Colonic mucosa (tissue), 4 donors: ENCODE measurements around the gene PSMD11. TPM values are rescaled to one million over a fixed set of nuclear protein-coding genes. Genes with fewer than 3 reads are reported as not detected.

ENCODE experiments used
- DNase-seq: peaks from one replicate; pipeline ENCODE4 v3.0.0-alpha.2; 2020
- H3K27ac ChIP-seq: fragments of 200-600 bp; one replicate; pipeline ENCODE4 v1.8.0; 2021
- H3K27me3 ChIP-seq: fragments of 200-600 bp; one replicate; pipeline ENCODE4 v1.8.0; 2021
- H3K36me3 ChIP-seq: fragments of 200-600 bp; one replicate; pipeline ENCODE4 v1.8.0; 2021
- H3K4me1 ChIP-seq: fragments of 200-600 bp; one replicate; pipeline ENCODE4 v1.8.0; 2021; ENCODE audit warnings: mild to moderate bottlenecking
- H3K4me3 ChIP-seq: fragments of 200-600 bp; one replicate; pipeline ENCODE4 v1.8.0; 2021
- H3K9ac ChIP-seq, 2 donors: one replicate each; pipeline ENCODE4 v1.7.0; 2013; ENCODE audit warnings: control low read depth in 2 of 2, low read depth in 2 of 2, low read length in 2 of 2
- H3K9me3 ChIP-seq: fragments of 200-600 bp; one replicate; pipeline ENCODE4 v1.8.0; 2021
- intact Hi-C: fragments of 100-400 bp; cut with DNase I; formaldehyde crosslinking; loops from one replicate; pipeline ENCODE4 v1.14.1; 2022
- total RNA-seq, 2 donors: library from RNA; stranded (reverse); fragmentation: NEBNext Ultra II Directional in 1 of 2; extraction: Animal tissue kit (Norgen Biotek cat#: 25700) in 1 of 2; gene quantifications; one replicate each; pipeline ENCODE4 v1.2.1, GENCODE V29; 2021
- TF ChIP-seq, protein P1 (sequence below): fragments of 200-600 bp; IDR thresholded peaks from one replicate; pipeline ENCODE4 v1.8.0; 2022; ENCODE audit warnings: antibody characterized with exemption, mild to moderate bottlenecking
- donor health status: healthy.
- donor health status: DM: no; HTN: no; CAD: no.
- donor health status: DM: no; HTN: no; CAD: no.

The PSMD11 gene
- total RNA-seq, 2 donors from 2014 or later: 81.2 to 117 TPM

- no peak for DNase-seq
- Histone ChIP-seq H3K27me3 (no peaks in the 10 kb centered on the region), H3K9ac (no peak overlapping the region), H3K36me3 (no peaks in the 10 kb centered on the region), H3K9me3 (no peaks in the 10 kb centered on the region), H3K4me3 (no peak overlapping the region), H3K4me1 (no peaks in the 10 kb centered on the region), H3K27ac (no peak overlapping the region)
- TF ChIP-seq, protein P1, sequence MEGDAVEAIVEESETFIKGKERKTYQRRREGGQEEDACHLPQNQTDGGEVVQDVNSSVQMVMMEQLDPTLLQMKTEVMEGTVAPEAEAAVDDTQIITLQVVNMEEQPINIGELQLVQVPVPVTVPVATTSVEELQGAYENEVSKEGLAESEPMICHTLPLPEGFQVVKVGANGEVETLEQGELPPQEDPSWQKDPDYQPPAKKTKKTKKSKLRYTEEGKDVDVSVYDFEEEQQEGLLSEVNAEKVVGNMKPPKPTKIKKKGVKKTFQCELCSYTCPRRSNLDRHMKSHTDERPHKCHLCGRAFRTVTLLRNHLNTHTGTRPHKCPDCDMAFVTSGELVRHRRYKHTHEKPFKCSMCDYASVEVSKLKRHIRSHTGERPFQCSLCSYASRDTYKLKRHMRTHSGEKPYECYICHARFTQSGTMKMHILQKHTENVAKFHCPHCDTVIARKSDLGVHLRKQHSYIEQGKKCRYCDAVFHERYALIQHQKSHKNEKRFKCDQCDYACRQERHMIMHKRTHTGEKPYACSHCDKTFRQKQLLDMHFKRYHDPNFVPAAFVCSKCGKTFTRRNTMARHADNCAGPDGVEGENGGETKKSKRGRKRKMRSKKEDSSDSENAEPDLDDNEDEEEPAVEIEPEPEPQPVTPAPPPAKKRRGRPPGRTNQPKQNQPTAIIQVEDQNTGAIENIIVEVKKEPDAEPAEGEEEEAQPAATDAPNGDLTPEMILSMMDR: no peak
- intact Hi-C loops: no loop called here
These were observed 45.8 kb downstream of the PSMD11 start for GRCh38 chr17:32490101-32490482.

- no peak for DNase-seq
- H3K27ac ChIP-seq: no peak overlapping the region
These were observed 47.3 kb downstream of the PSMD11 start for GRCh38 chr17:32491371-32492263.

GRCh38 chr17:32492264-32492589 lies 47.9 kb downstream of the PSMD11 start:
- Histone ChIP-seq H3K27ac (no peak overlapping the region), H3K9ac (no peak overlapping the region), H3K4me3 (no peak overlapping the region), H3K4me1 (no peaks in the 10 kb centered on the region), H3K9me3 (no peaks in the 10 kb centered on the region), H3K27me3 (no peaks in the 10 kb centered on the region), H3K36me3 (no peaks in the 10 kb centered on the region)
- TF ChIP-seq, protein P1: no peak
- no peak for DNase-seq
- intact Hi-C loops: no loop called here

More at GRCh38 chr17:32491371-32492263, 47.3 kb downstream of the PSMD11 start:
- TF ChIP-seq, protein P1: no peak
- Histone ChIP-seq H3K27me3 (no peaks in the 10 kb centered on the region), H3K9ac (no peak overlapping the region), H3K4me3 (no peak overlapping the region), H3K4me1 (no peaks in the 10 kb centered on the region), H3K9me3 (no peaks in the 10 kb centered on the region), H3K36me3 (no peaks in the 10 kb centered on the region)
- intact Hi-C loops: no loop called here

DNA sequence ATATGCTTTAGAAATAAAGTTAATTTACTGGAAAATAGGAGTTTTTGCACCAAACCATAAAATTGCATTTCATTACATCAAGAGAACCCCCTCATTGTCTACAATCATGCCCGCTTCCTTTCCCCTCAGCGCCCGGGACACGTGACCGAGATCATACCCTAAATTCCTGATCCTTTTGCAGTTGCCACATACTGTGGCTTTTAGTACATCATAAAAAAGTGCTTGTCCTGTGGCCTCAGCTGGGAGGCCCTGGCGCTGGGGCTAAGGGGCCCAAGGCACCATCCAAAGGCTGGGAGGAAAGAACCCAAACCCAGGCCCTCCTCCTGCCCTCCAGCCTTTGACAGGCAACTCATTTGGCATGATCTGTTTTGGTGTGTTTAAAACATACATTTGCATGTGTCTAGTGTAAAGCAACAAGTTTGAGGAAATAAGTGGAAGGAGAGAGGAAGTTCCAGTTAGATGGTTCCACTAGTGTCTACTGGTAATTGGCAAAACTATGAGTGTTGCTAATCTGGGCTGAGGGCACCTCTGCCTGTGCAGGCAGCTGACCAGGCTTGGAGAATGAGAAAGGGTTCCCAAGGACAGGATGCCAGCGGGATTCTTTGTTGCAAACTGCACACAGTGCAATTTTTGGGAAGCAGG lies 48.5 kb downstream of the PSMD11 start:
- Histone ChIP-seq H3K36me3 (no peaks in the 10 kb centered on the region), H3K27ac (no peak overlapping the region)
- DNase-seq: no peak

DNA sequence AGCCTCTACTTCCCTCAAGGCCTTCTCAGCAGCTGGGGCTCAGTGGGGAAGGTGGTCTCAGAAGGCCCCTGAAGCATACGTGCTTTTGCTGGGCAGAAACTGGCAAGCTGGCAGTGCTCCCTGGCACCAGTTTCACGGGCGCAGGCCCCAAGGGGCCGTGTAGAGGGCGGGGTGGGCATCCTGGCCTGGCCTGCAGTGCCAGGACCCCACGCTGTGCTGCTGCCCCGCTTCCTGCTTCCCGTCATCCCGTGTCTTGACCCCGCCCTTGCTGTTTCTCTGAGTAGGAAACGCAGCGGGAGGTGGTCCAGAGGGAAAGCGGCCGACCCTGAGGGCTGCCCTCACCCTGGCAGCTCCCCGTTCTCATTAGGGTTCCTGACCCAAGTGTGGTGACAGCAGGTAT lies 49.3 kb downstream of the PSMD11 start:
- DNase-seq: no peak
- TF ChIP-seq, protein P1: no peak
- H3K9ac ChIP-seq: no peak overlapping the region
- H3K9me3 ChIP-seq: no peaks in the 10 kb centered on the region
- H3K4me3 ChIP-seq: no peak overlapping the region
- no peaks in the 10 kb centered on the region for H3K27me3 ChIP-seq
- H3K27ac ChIP-seq: no peak overlapping the region
- intact Hi-C loops: no loop called here
- no peaks in the 10 kb centered on the region for H3K4me1 ChIP-seq
- no peaks in the 10 kb centered on the region for H3K36me3 ChIP-seq

More for the DNA sequence above, 48.5 kb downstream of the PSMD11 start:
- TF ChIP-seq, protein P1: no peak
- Histone ChIP-seq H3K27me3 (no peaks in the 10 kb centered on the region), H3K9ac (no peak overlapping the region), H3K9me3 (no peaks in the 10 kb centered on the region), H3K4me3 (no peak overlapping the region), H3K4me1 (no peaks in the 10 kb centered on the region)
- intact Hi-C loops: no loop called here
